M059J (cell line): ENCODE measurements around the gene DNAJC8. TPM values are rescaled to one million over a fixed set of nuclear protein-coding genes. Genes with fewer than 3 reads are reported as not detected.

Experiments
- DNase-seq: peaks from one replicate; pipeline ENCODE4 v3.0.0-alpha.2; 2012; ENCODE audit warnings: low read depth
- total RNA-seq: library from RNA; depleted of rRNA; stranded (reverse); fragments of >200 nt; shearing (Covaris generic); gene quantifications from 2 replicates; pipeline ENCODE4 v1.2.3, GENCODE V29; 2014

The DNAJC8 gene
- total RNA-seq, 1 experiment from 2014 or later, result 140 TPM

DNA sequence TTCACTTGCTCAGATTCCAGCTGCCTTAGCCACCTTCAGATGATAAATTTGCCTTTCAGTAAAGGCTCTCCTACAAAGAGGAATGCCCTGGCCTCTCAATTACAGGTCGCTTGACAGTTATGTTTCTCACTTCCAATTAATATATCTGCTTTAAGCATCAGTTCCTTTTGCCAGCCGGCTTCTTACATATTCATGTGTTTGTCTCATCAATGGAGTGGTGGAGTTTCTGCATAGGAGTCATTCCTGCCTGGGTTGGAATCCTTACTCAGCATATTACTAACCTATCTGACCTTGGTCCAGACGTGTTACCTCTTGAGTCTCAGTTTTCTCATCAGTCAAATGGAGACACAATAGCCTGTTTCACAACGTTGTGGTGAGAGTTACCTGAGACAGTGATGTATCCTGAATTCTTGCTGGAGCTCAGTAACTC lies 17.1 kb upstream of the DNAJC8 start:
- DNase-seq, result no peak

DNA sequence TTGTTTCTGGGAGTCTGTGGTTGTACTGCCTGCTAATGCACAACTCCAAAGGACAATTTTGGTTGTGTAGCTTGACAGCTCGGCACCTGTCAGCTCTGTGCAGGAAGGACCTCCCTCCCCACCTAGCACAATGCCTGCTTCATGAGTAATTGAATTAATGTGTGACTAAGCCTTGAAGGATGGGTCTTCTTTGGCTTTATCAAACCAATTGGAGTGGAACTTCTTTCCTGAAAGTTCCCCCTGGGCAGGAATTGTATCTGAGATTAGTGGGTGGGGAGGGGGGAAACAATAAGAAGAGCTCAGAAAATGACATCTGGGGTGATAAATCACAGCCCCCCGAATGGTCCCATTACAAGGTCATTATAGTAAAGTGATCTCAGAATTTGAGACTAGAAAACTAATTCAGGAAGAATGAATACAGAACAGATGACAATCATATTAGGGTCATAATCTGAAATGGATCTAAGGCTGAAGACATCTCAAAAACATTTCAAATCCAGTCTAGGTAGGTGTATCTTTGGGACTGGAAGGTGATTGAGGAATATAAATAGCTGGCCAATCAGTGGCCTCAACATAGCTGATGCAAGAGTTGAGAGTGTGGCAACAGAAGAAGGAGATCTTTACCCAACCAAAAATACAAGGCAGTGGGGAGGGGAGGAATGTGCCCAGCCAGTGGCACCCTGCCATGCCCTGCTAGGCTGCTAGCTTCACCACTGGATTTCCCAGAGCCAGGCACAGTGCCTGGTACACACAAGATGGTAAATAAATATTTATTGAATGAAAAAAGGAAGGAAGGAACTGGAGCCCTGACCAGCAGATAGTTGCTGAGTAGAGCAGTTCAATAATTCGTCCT lies 16.4 kb upstream of the DNAJC8 start:
- peak; percentile 77 for DNase-seq

DNA sequence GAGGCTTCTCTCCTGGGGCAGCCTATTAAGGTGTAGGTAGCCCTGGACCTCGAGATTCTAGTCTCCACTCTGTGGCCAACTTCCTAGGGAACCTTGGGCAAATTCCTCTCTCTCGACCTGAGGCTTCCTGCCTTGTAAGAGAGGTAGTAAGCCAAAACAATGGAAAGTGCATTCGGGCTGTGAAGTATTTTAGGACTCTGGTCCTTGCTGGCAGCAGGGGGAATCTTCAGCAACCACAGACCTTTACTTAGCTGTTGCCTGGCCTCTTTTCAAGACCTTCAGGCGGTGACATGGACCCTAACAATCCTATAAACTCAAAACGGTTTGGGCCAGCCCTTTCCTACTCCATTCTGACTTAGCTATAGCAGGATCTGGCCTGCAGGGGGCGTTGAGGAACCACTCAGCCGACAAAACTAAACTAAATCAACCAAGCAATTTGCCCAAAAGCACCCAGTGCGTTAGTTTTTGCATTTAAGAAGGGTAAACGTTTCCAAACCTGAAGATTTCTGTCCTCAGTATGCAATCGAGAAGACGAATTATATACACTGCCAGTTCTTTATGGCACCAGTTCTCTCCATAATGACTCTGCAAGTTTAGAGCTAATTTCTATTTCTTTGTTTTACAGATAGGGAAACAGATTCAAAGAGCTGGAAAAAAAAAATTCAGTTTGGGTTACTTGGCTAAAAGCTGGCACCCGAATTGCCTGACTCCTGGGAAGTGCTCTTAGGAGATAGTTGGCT lies 15.6 kb upstream of the DNAJC8 start:
- DNase-seq, result peak; percentile 79

GRCh38 chr1:28247612-28248272 lies 14.9 kb upstream of the DNAJC8 start:
- peak; percentile 3 for DNase-seq

DNA sequence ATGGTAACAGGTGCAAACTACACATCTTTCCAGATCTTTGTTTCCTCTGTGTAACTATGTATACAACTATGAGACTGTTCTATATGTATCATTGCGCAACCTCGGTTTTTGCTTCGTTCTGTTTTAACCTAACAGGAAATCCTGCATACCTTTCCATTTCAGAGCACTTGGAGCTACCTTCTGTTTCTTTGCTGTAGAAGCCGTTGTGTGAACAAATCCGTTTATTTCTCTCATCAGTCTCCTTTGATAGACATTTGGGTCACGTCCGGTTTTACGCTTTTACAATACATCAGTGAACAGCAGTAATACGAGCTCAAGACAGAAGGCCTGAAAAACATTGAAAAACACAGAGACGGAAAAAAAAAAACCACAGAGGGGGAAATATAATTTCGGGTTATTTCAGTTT lies 13.6 kb upstream of the DNAJC8 start:
- DNase-seq, result peak; percentile 31

- DNase-seq, result no peak
These were observed 11.9 kb upstream of the DNAJC8 start for GRCh38 chr1:28244549-28245251.

GRCh38 chr1:28243685-28244311 lies 11.0 kb upstream of the DNAJC8 start:
- DNase-seq, result no peak

DNA sequence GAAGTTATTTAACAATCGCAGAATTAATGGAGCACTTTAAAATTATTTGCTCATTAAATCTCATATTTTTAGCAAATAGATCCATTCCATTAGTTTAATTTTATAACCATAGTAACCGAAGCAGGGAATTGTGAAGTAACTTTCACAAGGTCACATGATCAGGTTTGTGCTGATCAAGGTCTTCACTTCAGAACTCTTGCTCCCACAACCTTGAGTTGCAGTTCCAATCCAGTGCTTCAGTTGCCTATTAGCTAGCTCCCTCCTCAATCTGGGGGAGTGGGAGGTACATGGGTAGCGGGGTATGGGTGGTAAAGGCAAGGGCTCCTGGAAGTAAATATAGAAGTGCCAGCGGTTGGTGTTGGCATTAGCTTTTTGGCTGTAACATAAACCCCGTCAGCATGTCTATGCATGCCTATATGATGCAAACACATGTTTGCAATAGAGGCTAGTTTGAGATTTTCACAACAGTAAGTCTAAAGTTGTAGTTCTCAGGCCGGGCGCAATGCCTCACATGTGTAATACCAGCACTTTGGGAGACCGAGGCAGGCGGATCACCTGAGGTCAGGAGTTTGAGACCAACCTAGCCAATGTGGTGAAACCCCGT lies 8.9 kb upstream of the DNAJC8 start:
- DNase-seq, result no peak

DNA sequence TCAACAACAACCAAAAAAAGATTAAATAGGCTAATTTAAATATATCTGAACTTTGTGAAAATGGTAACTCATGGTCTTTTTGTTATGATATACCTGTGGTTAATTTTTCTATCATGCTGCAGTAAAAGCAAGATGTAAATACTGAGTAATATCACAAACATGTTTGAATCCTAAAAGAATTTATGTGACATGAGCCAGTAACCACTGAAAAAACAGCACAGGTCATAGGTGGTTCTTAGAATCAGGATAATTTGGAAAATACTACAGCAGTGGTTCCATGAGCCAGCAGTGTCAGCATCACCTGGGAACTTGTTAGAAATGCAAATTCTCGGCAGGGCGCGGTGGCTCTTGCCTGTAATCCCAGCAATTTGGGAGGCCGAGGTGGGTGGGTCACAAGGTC lies 7.2 kb upstream of the DNAJC8 start:
- DNase-seq, result peak; percentile 12

DNA sequence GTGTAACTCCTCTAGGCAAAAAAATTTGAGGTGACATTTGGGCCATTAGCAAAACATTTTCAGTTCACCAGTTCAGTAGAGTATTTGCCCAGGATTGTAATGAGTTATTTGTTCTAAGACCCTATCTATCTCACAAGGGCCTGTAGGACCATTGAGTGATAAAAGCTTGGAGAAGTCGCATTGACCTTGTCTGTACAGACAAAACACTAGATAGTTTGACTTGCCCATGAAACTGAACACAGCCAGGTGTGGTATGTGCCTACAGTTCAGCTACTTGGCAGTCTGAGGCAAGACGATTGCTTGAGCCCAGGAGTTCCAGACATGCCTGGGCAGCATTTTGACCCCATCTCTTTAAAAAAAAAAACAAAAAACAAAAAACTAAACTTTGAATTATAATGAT lies 6.2 kb upstream of the DNAJC8 start:
- no peak for DNase-seq

GRCh38 chr1:28236656-28237322 lies 4.0 kb upstream of the DNAJC8 start:
- DNase-seq, result peak; percentile 6

DNA sequence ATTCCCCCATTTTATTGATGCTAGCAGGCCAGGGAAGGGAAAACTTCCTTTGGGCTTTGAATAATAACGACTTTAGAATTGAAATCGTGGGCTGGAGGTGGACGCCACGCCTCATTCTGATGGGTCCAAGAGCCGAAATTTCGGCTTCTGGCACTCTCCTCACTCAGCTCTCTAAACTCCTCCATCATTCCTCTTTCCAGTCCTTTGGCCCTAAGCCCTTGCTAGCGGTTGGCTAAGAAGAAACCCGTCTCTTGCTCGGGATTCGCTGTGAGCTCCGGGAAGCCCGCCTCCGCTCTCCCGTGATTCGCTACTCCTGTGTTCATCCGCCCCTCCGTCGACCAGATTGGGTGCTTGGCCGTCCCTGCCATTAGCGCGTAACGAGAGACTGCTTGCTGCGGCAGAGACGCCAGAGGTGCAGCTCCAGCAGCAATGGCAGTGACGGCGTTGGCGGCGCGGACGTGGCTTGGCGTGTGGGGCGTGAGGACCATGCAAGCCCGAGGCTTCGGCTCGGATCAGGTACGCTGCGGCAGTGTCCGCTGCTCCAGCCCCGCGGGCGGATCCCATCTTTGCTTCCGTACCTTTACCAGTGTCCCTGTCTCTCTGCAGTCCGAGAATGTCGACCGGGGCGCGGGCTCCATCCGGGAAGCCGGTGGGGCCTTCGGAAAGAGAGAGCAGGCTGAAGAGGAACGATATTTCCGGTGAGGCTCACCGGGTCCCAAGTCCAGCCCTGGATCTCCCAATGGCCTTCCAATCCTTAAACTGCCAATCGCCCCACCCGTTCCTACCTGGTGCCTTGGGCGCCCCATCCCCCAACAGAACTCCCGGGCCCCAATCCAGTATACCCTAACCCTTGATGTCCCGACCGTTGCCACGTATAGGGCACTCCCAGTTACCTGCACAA lies 3.2 kb upstream of the DNAJC8 start, which contains the start of gene ATP5IF1:
TSS of gene ATP5IF1 (plus strand) at position 370 of the 901 bp plus-strand sequence. CDS start at position 430, 60 bp downstream.
- peak; percentile 98 for DNase-seq

DNA sequence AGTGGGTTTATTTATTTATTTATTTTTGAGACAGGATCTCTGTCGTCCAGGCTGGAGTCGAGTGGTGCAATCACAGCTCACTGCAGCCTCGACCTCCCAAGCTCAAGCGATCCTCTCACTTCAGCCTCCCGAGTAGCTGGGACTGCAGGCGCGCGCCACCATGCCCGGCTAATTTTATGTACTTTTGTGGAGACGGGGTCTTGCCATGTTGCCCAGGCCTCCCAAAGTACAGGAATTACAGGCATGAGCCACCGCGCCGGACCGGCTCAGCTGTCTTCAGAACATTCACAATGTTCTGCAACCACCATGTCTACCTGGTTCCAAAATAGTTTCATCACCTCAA lies 406 bp upstream of the DNAJC8 start:
- DNase-seq, result no peak

DNA sequence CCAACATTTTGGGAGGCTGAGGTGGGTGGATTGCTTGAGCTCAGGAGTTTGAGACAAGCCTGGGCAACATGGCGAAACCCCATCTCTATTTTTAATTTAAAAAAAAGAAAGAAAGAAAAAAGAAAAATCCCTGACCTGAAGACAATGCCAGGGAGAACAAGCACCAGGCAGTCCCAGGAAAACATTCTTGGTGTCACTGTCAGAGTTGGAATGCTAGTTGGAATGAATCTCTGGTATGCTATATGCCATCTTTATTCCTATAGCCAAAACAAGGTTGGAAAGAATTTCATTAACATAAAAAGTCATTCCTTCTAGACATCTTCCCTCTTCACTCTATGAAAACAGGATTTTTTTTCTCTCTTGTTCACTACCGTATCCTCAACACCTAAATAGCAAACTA lies 2.8 kb downstream of the DNAJC8 start:
- DNase-seq, result no peak

DNA sequence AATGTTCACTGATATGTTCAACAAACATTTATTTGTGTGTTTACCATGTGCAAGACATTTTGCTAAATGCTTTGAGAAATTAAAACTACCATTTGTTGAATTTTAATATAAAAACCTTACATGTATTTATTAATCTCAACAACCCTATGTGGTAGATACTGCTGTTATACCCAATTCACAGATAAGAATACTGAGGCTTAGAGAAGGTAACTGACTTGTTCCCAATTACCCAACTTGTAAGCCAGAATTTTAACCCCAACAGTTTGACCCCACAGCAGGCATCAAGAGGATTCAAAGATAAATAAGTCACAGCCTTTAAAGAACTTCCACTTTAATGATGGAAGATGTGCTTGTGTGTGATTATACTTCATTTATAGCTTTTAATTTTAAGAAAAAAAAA lies 3.7 kb downstream of the DNAJC8 start:
- no peak for DNase-seq

GRCh38 chr1:28213315-28213714 lies 19.5 kb downstream of the DNAJC8 start:
- no peak for DNase-seq

- DNase-seq, result no peak
These were observed 23.1 kb downstream of the DNAJC8 start for GRCh38 chr1:28209700-28210099.

GRCh38 chr1:28208818-28209441 lies 23.9 kb downstream of the DNAJC8 start:
- DNase-seq, result peak; percentile 73

- DNase-seq, result no peak
These were observed 27.6 kb downstream of the DNAJC8 start for GRCh38 chr1:28205243-28205642.
